NCI-H128 (cell line): ENCODE measurements around the gene CCN5.
"Not testable (repeated sequence)": the region's sequence is repeated elsewhere in the genome, so short reads cannot be mapped to it uniquely, and the experiment has no call there.

ENCODE experiments used
- DNase-seq: peaks from one replicate; lab custom pipeline; 2025; ENCODE audit not compliant: unreplicated experiment; lab: John Stamatoyannopoulos, UW

The CCN5 gene

DNA sequence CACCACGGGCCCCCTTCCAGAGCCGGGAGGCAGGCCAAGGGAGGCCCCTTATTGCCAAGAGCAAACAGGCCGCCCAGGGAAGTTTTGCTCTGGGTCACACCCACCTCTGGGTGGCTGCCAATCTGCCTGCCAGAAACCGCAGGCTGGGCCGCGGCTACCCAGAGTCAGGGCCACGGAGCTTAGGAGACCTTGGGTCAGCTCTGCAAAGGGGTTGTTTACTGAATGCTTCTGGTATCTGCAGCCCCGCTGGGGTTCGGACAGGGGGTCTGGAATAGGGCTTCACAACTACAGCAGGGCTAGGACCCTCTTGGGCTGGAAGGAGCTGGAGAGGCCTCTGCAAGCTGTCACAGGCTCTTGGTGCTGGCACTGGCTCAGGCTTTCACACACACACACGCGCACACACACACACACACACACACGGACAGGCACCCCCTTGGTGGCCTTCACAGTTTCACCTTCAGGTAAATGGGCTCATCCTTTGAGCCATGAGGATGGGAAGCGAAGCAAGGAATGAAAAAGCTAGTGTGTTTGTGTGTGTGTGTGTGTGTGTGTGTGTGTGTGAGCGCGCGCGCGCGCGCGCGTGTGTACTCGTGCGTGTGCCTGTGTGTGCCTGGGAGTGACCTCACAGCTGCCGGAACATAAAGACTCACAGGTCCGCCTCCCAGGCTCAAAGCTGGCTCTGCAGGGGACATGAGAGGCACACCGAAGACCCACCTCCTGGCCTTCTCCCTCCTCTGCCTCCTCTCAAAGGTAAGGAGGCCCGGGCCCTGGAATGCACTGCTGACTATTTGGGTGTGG, at the start of gene CCN5:
CCN5 (plus strand) TSS at position 669 of the 798 bp plus-strand sequence; CDS start at position 691, 22 bp downstream.
- no peak for DNase-seq

DNA sequence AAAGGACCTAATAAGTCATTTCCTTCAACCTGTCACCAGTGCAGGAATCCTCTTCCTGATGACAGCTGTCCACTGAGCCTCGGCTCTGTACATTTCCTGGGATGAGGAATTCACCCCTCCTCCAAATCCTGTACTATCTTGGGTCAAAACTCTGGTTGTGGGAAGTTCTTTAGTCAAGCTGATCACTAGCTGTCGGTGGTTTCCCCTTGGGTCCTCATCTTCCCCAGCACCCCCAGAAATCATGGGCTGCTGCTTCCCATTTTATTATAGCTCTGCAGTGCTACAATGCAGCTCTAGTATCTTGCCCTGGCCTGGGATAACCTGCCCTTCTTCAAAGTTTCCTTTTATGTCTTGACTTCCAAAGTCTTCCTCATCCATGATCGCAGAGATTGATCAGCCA, 49.1 kb upstream of the CCN5 start:
- DNase-seq, result no peak

GRCh38 chr20:44670851-44671250, 44.3 kb upstream of the CCN5 start:
- not testable (repeated sequence) for DNase-seq

DNA sequence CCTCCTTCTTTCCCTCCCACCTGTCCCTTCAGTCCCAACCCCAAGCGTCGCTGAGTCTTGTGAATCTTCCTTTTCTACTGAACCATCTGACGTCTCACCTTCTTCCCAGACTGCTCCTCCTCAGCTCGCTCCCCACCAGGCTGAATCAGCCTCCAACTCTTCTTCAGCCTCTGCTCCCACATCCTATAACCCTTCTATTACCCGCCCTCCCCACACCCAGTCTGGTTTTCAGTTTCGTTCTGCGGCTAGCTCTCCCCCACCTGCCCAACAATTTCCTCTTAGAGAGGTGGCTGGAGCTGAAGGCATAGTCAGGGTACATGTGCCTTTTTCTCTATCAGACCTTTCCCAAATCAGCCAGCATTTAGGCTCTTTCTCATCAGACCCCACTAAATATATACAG, 43.6 kb upstream of the CCN5 start:
- not testable (repeated sequence) for DNase-seq

DNA sequence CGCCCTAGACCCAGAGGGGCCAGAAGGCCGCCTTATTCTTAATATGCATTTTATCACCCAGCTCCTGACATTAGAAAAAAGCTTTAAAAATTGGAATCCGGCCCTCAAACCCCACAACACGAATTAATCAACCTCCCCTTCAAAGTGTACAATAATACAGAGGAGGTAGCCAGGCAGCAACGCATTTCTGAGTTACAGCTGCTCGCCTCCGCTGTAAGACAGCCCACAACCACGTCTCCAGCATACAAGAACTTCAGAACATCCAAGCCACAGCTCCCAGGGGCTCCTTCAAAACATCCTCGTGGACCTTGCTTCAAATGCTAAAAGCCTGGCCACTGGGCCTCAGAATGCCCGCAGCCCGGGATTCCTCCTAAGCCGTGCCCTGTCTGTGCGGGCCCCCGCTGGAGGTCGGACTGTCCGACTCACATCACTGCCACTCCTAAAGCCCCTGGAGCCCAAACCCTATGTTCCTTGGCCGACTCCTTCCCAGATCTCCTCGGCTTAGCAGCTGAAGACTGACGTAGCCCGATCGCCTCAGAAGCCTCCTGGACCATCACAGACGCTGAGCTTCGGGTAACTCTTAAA, 42.8 kb upstream of the CCN5 start:
- not testable (repeated sequence) for DNase-seq

GRCh38 chr20:44678242-44678641, 36.9 kb upstream of the CCN5 start:
- DNase-seq, result no peak

DNA sequence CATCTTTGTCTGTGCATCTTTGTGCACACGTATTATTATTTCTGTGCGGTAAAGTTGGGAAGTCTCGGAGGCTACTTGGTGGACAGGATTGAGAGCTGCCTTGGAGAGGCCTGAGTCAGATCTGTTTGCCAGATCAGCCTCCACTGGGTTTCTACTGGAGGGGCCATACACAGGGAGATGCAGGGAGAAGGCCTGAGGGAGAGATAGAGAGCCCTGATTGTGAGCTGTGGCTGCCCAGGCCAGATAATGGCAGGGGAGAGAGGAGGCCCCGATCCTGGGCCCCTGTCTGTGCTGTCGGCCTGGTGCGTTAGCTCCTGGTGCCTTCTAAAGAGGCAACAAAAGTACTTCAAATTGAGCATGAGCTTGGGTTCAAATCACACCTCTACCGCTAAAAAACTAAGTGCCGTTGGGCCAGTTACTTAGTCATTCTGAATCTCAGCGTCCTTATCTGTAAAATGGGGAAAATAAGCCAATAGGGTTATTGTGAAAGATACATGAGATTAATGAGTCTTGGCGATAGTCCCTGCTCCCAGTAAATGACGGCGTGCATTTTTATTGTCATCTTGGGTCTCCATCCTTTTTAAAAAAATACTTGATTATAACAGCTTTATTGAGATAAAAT, 36.1 kb upstream of the CCN5 start:
- no peak for DNase-seq

GRCh38 chr20:44681796-44682566, 33.2 kb upstream of the CCN5 start:
- no peak for DNase-seq

- peak; percentile 30 for DNase-seq
Measured at GRCh38 chr20:44683263-44684046, 31.7 kb upstream of the CCN5 start.

DNA sequence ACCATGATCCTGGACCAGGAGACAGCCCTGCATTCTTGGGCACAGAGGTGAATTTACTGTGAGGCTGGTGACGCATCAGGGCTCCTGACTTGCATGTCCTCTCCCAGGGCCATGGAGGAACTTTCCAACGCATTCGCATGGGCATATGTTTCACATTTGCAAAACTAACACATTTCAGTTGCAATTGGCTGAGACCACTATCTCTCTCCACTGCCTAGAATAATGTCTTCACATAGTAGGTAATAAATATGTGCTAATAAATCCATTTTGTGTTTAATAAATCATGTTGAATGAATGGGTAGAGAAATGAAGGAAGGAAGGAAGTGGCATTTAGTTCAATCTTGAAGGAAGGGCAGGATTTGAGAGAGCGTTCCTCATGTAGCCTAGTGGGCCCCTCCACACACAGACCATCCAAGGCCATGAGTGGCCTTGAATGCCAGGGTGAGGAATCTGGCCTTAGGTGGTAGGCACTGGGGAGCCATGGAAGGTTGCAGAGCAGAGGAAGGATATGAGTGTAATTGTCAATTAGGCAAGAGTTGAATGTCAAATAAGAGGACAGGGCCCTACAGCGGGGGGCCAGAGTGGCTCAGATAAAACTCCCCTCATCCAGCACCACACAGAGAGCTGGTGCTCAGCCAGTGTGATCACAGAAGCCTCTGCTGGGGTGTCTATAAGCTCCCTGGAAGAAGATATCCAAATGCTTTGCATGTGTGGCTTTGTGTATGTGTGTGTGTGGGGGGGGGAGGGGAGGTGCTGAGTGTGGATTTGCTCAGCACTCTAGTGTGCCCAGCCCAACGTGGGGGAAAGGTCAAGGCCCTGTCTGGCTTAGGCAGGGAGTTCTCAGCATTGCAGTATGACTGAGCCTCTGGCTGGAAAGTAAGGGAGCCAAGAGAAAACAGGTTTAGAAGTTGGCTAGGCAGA, 30.9 kb upstream of the CCN5 start:
- DNase-seq, result no peak

GRCh38 chr20:44686934-44687333, 28.2 kb upstream of the CCN5 start:
- DNase-seq, result no peak

- DNase-seq, result no peak
Measured at GRCh38 chr20:44688053-44688625, 27.0 kb upstream of the CCN5 start.

GRCh38 chr20:44689809-44690208, 25.4 kb upstream of the CCN5 start:
- DNase-seq, result no peak

DNA sequence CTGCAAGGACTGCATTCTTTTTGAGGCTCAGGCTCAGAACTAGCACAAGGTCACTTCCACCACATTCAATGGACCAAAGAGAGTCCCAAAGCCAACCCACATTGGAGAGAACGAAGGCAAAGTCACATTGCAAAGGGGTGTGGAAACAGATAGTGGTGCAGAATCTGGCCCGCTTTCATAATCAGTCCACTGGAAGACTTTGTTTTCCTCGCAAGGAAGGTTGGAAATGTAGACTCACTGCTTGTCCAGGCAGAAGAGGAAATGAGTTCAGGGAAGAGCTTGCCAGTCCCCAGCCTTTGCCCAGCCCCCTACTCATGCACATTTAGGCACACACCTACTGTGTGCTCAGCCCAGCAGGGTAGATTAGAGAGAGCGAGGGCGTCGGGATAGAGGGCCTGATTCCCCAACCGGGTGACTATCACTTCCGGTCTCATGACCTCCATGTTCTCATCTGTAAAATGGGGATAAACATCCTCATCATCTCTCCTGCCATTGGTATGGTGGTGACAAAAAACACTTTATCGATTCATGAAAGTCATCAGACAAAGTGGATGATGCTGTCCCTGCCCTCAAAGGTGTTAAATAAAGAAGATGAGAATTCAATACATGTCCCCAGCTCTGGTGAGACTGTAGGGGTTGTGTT, 24.3 kb upstream of the CCN5 start:
- no peak for DNase-seq

- DNase-seq, result no peak
Measured at GRCh38 chr20:44691424-44692423, 23.4 kb upstream of the CCN5 start.

- no peak for DNase-seq
Measured at GRCh38 chr20:44692932-44693480, 22.2 kb upstream of the CCN5 start.

DNA sequence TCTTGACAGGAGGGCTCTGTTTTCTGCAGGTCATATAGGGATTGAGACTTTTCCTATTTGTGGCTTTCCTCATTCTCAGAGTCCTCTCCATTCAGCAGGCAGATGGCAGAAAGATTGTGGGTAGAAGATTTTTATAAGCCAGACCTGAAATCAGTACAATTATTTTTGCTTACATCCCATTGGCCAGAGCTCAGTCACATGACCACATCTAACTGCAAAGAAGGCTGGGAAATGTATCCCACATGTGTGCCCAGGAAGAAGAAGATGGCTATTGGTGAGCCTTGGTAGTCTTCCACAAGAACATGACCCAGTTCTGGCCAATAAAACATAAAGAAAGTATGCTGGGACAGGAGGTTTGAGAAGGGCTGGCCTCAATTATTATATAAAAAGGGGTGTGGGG, 21.5 kb upstream of the CCN5 start:
- DNase-seq, result no peak
